NCI-H524 treated with DMSO at 0.1 percent for 48 hours (cell line): ENCODE measurements around the gene SEMA3F.
"Not testable (repeated sequence)": the region's sequence is repeated elsewhere in the genome, so short reads cannot be mapped to it uniquely, and the experiment has no call there.

Source experiments
- DNase-seq: peaks from one replicate; lab custom pipeline; 2025; lab: John Stamatoyannopoulos, UW

Gene SEMA3F

GRCh38 chr3:50193746-50194127, 38.6 kb downstream of the SEMA3F start:
- no peak for DNase-seq

DNA sequence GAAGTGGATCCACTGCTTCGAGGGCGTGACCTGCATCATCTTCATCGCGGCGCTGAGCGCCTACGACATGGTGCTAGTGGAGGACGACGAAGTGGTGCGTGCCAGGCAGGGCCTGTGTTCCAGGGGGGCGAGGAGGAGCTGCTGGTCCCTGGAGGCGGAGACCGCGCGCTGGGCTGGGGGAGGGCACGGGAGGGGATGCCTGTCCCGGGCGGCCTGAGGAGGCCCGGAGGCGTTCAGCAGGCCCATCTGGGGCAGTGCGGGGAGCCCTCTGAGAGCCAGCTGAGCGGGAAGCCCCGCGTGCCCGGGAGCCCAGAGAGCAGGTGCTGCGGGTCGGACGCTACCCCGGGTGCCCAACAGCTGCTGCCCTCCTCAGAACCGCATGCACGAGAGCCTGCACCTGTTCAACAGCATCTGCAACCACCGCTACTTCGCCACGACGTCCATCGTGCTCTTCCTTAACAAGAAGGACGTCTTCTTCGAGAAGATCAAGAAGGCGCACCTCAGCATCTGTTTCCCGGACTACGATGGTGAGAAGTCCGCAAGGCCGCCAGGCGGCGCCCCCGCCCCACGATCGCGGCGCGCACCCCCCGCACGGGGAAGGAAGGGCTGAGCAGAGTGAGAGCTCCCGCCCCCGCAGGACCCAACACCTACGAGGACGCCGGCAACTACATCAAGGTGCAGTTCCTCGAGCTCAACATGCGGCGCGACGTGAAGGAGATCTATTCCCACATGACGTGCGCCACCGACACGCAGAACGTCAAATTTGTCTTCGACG, 39.2 kb downstream of the SEMA3F start:
- DNase-seq: no peak

DNA sequence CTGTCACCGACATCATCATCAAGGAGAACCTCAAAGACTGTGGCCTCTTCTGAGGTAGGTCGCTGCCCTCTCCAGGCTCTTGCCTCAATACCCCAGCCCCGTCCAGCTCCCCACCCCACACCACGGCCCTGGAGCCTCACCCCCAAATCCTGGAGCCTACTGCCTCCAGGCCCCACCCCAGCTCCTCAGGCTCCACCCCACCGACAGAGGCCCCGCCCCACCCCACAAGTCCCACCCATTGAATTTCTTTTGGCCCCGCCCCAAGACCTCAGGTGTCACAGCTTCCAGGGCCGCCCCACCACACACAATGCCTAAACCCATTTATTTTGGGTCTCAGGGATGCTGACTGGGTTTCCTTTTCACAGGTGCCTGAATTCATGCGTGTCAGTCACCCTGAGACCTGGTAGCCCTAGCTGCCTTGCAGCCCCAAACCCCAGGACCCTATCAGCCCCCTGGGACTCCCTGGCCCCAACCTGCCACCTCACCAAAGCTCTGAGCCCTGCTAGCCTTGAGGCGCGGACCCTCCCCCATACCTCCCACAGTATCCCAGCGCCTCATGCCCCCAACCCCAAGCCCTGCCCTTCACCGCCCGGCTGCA, 39.9 kb downstream of the SEMA3F start:
- no peak for DNase-seq

GRCh38 chr3:50195501-50196252, 40.6 kb downstream of the SEMA3F start:
- DNase-seq: no peak

DNA sequence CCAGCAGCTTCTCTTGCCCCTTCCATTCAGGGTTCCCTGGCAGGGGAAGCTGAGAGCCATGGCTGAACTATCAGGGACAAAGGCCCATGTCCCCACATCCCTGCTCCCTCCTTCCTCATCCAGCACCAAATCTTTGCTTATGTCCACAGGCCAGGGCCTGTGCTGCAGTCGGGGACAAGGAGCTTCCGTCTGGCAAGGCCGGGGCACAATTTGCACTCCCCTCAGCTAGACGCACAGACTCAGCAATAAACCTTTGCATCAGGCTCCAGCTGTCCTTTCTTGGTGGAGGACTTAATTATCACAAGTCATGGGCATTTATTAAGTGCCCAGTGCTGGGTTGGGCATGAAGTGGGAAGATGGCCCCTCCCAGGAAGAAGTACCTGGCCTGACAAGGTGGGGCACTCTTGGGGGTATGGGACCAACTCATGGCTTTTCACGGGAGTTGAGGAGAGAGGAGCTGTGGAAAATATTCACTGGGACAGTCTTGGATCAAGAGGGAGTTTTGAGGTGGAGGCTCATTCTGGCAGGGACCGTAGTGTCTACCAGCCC, 41.2 kb downstream of the SEMA3F start:
- DNase-seq: no peak

GRCh38 chr3:50201573-50202315, 46.6 kb downstream of the SEMA3F start:
- DNase-seq: no peak

DNA sequence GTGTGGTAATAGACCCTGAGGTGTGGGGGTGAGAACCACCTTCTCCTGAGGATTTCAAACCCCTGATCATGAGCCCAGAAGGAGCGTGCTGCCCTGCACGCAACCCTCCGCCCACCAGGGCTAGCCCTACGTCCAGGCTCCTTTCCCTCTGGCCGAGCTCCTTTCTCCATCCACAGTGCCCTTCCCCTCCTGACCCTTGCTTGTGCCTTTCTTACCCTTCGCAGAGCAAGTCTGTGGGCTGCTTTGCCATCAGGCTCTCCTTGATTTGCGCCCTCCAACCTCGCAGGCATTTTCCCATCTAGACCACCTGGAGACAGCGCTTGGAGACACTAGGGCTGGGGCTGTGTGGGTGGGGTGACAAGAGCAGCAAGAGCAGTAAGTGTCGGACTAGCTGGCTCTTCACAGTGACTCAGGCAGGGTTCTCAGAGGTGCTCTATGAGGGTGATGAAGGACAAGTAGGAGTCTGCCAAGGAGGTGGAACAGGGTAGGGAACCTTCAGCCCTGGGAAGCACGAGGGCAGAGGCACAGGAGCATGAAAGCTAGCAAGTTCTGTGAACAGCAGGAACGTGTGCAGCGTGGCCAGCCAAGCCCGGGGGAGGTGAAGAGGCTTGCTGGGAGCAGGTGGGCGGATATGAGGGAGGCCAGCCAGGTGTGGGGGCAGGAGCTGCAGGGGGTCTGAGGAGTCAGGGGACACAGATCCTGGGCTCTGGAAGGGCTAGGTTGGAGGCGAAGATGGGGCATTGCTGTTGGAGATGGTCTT, 47.4 kb downstream of the SEMA3F start:
- no peak for DNase-seq

GRCh38 chr3:50203113-50203808, 48.1 kb downstream of the SEMA3F start:
- no peak for DNase-seq

- DNase-seq: no peak
These were observed 49.0 kb downstream of the SEMA3F start for GRCh38 chr3:50203809-50204803.

DNA sequence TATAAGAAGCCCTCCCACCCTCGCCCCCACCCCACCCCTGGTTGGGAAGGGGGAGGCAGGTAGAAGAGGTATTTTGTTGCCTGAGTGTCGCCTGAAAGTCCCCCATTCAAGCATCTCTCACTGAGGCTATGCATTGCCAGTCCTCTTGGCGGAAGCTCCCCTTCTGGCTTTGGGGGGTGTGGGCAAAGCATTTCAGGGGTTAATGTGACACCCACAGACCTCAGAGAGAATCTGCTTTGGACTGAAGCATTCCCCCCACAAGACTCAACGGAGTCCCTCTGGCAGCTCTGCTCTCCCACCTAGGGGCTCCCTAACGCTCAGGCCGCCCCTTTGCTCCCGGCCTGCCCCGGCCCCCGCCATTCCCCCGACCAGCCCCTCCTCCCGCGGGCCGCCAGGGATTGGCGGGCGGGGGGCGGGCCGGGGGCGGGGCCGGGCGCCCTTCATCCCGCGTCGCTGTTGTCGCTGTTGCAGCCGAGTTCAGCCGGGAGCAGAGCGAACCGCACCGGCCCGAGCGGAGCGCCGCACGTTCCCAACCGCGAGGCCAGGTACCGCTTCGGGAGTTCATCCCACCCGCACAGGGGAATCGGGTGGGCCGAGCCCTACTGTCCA, 49.8 kb downstream of the SEMA3F start, which contains the start of gene SLC38A3:
TSS of gene SLC38A3 (plus strand) at position 468 of the 609 bp plus-strand sequence. CDS start 8,929 bp downstream, outside the sequence.
- DNase-seq: no peak

DNA sequence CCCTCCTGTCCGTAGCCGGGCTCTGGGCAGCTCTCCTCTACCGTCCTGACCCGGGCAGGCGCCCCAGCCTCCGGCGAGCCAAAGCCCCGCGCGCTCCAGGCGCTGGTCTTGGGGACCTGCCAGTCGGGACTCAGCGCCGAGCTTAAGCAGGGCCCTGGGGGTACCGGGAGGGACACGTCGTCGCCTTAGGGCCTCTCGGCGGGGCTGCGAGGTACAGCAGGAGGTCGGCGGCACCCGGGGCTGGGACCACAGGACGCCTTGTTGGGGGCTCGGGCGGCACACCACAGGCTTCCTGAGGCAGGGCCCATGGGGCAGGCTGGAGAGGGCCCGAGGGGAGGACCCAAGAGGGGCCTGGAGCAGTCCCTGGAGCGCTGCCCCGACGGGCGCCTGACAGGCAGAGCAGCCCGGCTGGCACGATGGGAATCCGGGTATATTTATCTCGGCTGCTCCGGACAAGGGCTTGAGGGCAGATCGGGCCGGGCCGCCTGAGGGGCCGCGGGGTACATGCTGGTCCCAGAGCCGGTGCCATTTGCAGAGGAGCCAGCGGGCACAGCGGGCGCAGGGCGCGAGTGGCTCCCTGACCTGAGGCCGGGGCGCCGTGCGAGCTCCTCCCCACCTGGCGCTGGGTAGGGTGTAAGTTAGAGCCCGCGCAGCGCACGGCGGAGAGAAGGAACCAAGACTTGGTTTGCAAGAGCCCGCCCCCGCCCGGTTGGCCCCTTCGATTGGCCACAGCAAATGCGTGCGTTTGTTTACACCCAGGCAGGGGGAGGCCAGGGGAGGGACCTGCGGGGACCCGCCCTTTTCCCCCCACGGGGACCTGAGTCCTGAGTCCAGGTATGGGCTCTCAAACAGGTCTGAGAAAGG, 50.5 kb downstream of the SEMA3F start:
- DNase-seq: no peak

- DNase-seq: no peak
These were observed 52.4 kb downstream of the SEMA3F start for GRCh38 chr3:50207359-50208042.

- DNase-seq: no peak
These were observed 53.7 kb downstream of the SEMA3F start for GRCh38 chr3:50208677-50209344.

DNA sequence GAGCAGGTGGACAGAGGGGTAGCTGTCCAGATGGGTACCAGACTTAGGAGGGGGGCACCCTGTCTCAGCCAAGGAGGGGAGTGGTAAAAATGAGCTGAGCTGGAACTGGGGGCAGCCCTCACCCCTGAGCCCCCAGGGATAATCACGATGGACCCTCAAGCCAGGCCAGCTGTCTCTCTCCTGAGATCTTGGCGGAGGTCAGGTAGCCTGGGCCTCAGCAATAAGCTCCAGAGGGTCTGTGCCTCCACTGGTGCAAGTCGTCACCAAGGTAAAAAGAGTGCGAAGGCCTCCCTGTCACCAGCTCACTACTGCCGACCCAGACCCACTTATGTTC, 55.0 kb downstream of the SEMA3F start:
- no peak for DNase-seq

DNA sequence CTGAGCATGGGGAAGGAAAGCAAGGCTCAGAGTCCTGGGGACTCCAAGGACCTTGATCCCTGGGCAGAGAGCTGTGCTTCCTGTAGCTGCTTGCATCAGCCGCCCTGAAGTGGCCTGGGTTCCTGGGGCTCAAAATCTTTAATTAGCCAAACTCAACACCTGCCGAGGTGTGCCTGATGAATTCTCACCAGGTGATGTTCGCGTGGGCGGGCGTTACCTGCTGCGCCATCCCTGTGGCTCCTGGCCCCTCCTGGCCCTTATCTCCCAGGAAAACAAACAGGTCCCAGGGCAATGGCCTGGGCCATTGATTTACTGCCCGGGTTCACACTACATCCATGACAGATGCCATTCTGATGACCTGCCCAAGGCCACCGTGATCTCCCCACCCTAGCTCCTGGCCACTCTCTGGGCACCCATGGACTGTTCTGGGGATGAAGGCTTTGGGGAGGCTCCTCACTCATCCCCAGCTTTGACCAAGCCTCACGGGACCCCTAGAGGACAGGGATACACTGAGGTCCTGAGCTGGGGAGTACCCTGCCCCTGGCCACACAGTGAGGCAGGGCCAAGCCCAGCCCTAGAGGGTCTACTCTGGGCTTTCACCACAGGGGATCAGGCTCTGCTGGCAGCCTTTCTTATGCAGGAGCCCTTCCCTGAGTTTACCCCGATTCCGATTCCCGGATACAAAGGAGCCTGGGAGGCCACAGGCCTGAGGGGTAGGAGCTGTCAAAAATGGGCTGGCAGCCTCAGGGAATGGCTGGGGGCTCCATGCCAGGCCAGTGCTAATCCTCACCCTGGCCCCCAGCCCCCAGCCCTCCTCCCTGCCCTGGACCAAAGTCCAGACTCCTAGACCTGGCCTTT, 55.6 kb downstream of the SEMA3F start:
- no peak for DNase-seq

DNA sequence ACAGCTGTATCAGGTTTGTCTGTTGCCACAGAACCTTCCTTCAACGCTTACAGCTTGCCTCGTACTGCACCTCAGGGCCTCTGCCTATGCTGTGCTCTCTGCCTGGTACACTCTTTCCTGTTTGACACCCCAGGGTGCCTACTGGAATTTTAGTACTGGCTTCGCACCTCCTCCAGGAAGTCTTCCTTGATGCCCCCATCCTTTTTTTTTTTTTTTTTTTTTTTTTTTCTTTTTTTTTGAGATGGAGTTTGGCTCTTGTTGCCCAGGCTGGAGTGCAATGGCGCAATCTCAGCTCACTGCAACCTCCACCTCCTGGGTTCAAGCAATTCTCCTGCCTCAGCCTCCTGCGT, 56.2 kb downstream of the SEMA3F start:
- DNase-seq: not testable (repeated sequence)
